HepG2 (cell line): ENCODE results near the gene EFNA4. TPM values are rescaled to one million over a fixed set of nuclear protein-coding genes. Genes with fewer than 3 reads are reported as not detected.

Experiments
- ATF7-NPFF ChIP-seq: sonication (generic); formaldehyde crosslinking; IDR thresholded peaks from 2 replicates; pipeline ENCODE4 v1.8.1; 2023; ENCODE audit warnings: mild to moderate bottlenecking, low read depth, missing genetic modification reagents, moderate library complexity
- ATM ChIP-seq: fragments of 450-650 bp; IDR thresholded peaks from 2 replicates; pipeline ENCODE4 v1.7.1; 2017; ENCODE audit warnings: mild to moderate bottlenecking, borderline replicate concordance
- KLF15 ChIP-seq: sonication (generic); formaldehyde crosslinking; IDR thresholded peaks from 2 replicates; pipeline ENCODE4 v1.8.1; 2023; ENCODE audit warnings: borderline replicate concordance, mild to moderate bottlenecking, inconsistent platforms, missing genetic modification reagents, mixed read lengths
- NR2C2 ChIP-seq: sonication (generic); formaldehyde crosslinking; IDR thresholded peaks from 2 replicates; pipeline ENCODE4 v1.4.0; 2020; ENCODE audit warnings: missing genetic modification reagents, mild to moderate bottlenecking, moderate library complexity, borderline replicate concordance
- PHF20 ChIP-seq: sonication (generic); formaldehyde crosslinking; IDR thresholded peaks from 2 replicates; pipeline ENCODE4 v1.5.0; 2020; ENCODE audit warnings: mild to moderate bottlenecking, missing genetic modification reagents
- POGK ChIP-seq: sonication (generic); formaldehyde crosslinking; conservative IDR thresholded peaks from 2 replicates; pipeline ENCODE4 v1.8.0; 2022; ENCODE audit warnings: mild to moderate bottlenecking, moderate library complexity, missing genetic modification reagents
- SALL1 ChIP-seq: sonication (generic); formaldehyde crosslinking; IDR thresholded peaks from 2 replicates; pipeline ENCODE4 v1.8.0; 2022; ENCODE audit warnings: mild to moderate bottlenecking, missing genetic modification reagents
- SIN3B ChIP-seq: fragments of 150-350 bp; IDR thresholded peaks from 2 replicates; pipeline ENCODE4 v1.6.1; 2014; ENCODE audit warnings: low read length
- SNAI1 ChIP-seq: sonication (generic); formaldehyde crosslinking; IDR thresholded peaks from 2 replicates; pipeline ENCODE4 v1.5.0; 2020; ENCODE audit warnings: mild to moderate bottlenecking, missing genetic modification reagents, borderline replicate concordance
- SOX5 ChIP-seq: IDR thresholded peaks from 2 replicates; pipeline ENCODE4 v1.6.1; 2016; ENCODE audit warnings: borderline replicate concordance
- SOX6 ChIP-seq, 2 experiments: fragments of 450-650 bp in 1 of 2; sonication (generic) in 1 of 2; formaldehyde crosslinking in 1 of 2; IDR thresholded peaks; 2 replicates each; pipeline versions ENCODE4 v1.4.0 to v1.6.1; 2017 to 2020; ENCODE audit warnings: antibody characterized with exemption in 1 of 2, mild to moderate bottlenecking in 1 of 2, missing genetic modification reagents in 1 of 2
- ZBTB21 ChIP-seq: sonication (generic); formaldehyde crosslinking; IDR thresholded peaks from 2 replicates; pipeline ENCODE4 v1.4.0; 2020; ENCODE audit warnings: missing genetic modification reagents
- ZBTB38 ChIP-seq: sonication (generic); formaldehyde crosslinking; IDR thresholded peaks from 2 replicates; pipeline ENCODE4 v1.5.1; 2020; ENCODE audit warnings: mild to moderate bottlenecking, missing genetic modification reagents
- ZNF124 ChIP-seq: sonication (generic); formaldehyde crosslinking; IDR thresholded peaks from 2 replicates; pipeline ENCODE4 v1.4.0; 2020; ENCODE audit warnings: missing genetic modification reagents
- ZNF615 ChIP-seq: sonication (generic); formaldehyde crosslinking; IDR thresholded peaks from 2 replicates; pipeline ENCODE4 v1.5.0; 2020; ENCODE audit warnings: mild to moderate bottlenecking, missing genetic modification reagents, borderline replicate concordance
- ZNF713 ChIP-seq: sonication (generic); formaldehyde crosslinking; IDR thresholded peaks from 2 replicates; pipeline ENCODE4 v1.4.0; 2020; ENCODE audit warnings: mild to moderate bottlenecking, missing genetic modification reagents
- polyA plus RNA-seq, 8 experiments: library from polyadenylated mRNA; depleted of rRNA in 3 of 8; stranded (reverse) in 7 of 8; unstranded in 1 of 8; fragments of >200 nt; fragmentation: Illumina TruSeq in 4 of 8; extraction: Trizol in 4 of 8; gene quantifications; 2 replicates each; pipeline versions ENCODE4 v1.2.1 to v1.2.3, GENCODE V29; 2011 to 2016; ENCODE audit warnings: low read depth in 4 of 8, missing spikeins in 1 of 8, mixed read lengths in 1 of 8; ENCODE audit not compliant: insufficient read depth in 1 of 8
- total RNA-seq, 5 experiments: library from RNA; depleted of rRNA; stranded (reverse); fragments of >200 nt; fragmentation: Illumina TruSeq; extraction: Trizol; gene quantifications; 2 replicates each; pipeline ENCODE4 v1.2.3, GENCODE V29; 2016; ENCODE audit warnings: low read depth in 1 of 5
- TF ChIP-seq, protein P1 (sequence below): sonication (generic); formaldehyde crosslinking; IDR thresholded peaks from 2 replicates; pipeline ENCODE4 v1.8.1; 2022; ENCODE audit warnings: mild to moderate bottlenecking, missing genetic modification reagents
- TF ChIP-seq, protein P2 (sequence below): sonication (generic); formaldehyde crosslinking; IDR thresholded peaks from 2 replicates; pipeline ENCODE4 v1.8.1; 2023; ENCODE audit warnings: mild to moderate bottlenecking, moderate library complexity, missing genetic modification reagents
- TF ChIP-seq, protein P3 (sequence below): IDR thresholded peaks from 2 replicates; pipeline ENCODE4 v1.6.1; 2012; ENCODE audit warnings: low read depth, low read length, improper control_type of control experiment
- TF ChIP-seq, protein P4 (sequence below): sonication (generic); formaldehyde crosslinking; IDR thresholded peaks from 2 replicates; pipeline ENCODE4 v1.5.0; 2020; ENCODE audit warnings: missing genetic modification reagents, mild to moderate bottlenecking, borderline replicate concordance
- TF ChIP-seq, protein P5 (sequence below): sonication (generic); formaldehyde crosslinking; IDR thresholded peaks from 2 replicates; pipeline ENCODE4 v1.4.0; 2020; ENCODE audit warnings: missing genetic modification reagents

The EFNA4 gene
- total and polyA plus RNA-seq, 2 of the 13 experiments (the other 11 are each of a cell fraction or from before 2014, with no cell fraction given): 12.0 to 17.2 TPM

- TF ChIP-seq ZBTB38 (CRISPR knock-in tag): no peak
- TF ChIP-seq SOX5 (CRISPR knock-in tag): peak; percentile 67; the same call in 1 of the 2 replicates
- TF ChIP-seq SNAI1 (CRISPR knock-in tag): no peak
- TF ChIP-seq SALL1 (CRISPR knock-in tag): peak; percentile 66
- no peak for TF ChIP-seq SIN3B
- TF ChIP-seq, protein P1, sequence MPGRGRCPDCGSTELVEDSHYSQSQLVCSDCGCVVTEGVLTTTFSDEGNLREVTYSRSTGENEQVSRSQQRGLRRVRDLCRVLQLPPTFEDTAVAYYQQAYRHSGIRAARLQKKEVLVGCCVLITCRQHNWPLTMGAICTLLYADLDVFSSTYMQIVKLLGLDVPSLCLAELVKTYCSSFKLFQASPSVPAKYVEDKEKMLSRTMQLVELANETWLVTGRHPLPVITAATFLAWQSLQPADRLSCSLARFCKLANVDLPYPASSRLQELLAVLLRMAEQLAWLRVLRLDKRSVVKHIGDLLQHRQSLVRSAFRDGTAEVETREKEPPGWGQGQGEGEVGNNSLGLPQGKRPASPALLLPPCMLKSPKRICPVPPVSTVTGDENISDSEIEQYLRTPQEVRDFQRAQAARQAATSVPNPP (CRISPR knock-in tag): no peak
- TF ChIP-seq, protein P2, sequence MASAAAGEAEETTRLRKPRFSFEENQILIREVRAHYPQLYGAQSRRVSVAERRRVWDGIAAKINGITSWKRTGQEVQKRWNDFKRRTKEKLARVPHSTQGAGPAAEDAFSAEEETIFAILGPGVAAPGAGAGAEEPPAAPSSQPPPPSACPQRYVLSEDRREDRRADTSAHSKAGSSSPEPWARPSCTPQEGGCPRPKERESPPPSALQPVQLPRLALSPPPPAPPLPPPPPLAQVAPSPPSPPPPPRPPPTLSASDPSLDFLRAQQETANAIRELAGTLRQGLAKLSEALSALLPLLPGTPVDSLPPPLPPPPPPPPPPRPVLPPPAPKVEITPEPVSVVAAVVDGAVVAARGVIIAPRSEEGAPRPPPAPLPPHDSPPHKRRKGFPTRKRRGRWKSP (CRISPR knock-in tag): peak; percentile 53; the same call in 1 of the 2 replicates
- no peak for TF ChIP-seq SOX6 (IDR thresholded peaks at IDR 0.05)
- TF ChIP-seq SOX6 (CRISPR knock-in tag; IDR thresholded peaks at IDR 0.05): peak; percentile 75
- TF ChIP-seq KLF15 (CRISPR knock-in tag): no peak
- TF ChIP-seq ZNF615: no peak
- TF ChIP-seq, protein P3, sequence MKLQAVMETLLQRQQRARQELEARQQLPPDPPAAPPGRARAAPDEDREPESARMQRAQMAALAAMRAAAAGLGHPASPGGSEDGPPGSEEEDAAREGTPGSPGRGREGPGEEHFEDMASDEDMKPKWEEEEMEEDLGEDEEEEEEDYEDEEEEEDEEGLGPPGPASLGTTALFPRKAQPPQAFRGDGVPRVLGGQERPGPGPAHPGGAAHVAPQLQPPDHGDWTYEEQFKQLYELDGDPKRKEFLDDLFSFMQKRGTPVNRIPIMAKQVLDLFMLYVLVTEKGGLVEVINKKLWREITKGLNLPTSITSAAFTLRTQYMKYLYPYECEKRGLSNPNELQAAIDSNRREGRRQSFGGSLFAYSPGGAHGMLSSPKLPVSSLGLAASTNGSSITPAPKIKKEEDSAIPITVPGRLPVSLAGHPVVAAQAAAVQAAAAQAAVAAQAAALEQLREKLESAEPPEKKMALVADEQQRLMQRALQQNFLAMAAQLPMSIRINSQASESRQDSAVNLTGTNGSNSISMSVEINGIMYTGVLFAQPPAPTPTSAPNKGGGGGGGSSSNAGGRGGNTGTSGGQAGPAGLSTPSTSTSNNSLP: peak; percentile 49; the same call in 1 of the 2 replicates
- TF ChIP-seq ZBTB21 (CRISPR knock-in tag): 0 out of 2 replicates have a peak, but pooled peaks have one; percentile 47
- peak; percentile 59; the same call in 1 of the 2 replicates for TF ChIP-seq NR2C2
- no peak for TF ChIP-seq ATM
- TF ChIP-seq, protein P4, sequence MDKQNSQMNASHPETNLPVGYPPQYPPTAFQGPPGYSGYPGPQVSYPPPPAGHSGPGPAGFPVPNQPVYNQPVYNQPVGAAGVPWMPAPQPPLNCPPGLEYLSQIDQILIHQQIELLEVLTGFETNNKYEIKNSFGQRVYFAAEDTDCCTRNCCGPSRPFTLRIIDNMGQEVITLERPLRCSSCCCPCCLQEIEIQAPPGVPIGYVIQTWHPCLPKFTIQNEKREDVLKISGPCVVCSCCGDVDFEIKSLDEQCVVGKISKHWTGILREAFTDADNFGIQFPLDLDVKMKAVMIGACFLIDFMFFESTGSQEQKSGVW: no peak
- no peak for TF ChIP-seq PHF20
- no peak for TF ChIP-seq ATF7-NPFF
- no peak for TF ChIP-seq ZNF713
- TF ChIP-seq POGK (CRISPR knock-in tag): no peak; the same call in 1 of the 2 replicates
- TF ChIP-seq, protein P5, sequence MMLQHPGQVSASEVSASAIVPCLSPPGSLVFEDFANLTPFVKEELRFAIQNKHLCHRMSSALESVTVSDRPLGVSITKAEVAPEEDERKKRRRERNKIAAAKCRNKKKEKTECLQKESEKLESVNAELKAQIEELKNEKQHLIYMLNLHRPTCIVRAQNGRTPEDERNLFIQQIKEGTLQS (CRISPR knock-in tag): no peak
- TF ChIP-seq ZNF124 (CRISPR knock-in tag): no peak
Observed at GRCh38 chr1:155107309-155108264, 44.0 kb downstream of the EFNA4 start (continued).
